NCI-H146 treated with DMSO at 0.1 percent for 48 hours (cell line): ENCODE measurements around the gene TMEM269.

Experiments used
- DNase-seq: peaks from one replicate; lab custom pipeline; 2025; ENCODE audit not compliant: unreplicated experiment; lab: John Stamatoyannopoulos, UW

Gene TMEM269, protein sequence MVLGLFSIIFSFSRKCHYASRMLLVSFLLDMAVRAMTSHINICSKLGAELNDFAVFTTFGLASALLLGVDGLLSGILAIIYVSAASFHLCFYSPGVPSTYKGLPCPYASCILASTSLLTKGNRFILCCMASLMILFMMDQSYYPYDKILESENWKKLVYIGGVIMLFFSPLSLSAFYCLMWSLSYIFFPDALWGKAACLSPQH

DNA sequence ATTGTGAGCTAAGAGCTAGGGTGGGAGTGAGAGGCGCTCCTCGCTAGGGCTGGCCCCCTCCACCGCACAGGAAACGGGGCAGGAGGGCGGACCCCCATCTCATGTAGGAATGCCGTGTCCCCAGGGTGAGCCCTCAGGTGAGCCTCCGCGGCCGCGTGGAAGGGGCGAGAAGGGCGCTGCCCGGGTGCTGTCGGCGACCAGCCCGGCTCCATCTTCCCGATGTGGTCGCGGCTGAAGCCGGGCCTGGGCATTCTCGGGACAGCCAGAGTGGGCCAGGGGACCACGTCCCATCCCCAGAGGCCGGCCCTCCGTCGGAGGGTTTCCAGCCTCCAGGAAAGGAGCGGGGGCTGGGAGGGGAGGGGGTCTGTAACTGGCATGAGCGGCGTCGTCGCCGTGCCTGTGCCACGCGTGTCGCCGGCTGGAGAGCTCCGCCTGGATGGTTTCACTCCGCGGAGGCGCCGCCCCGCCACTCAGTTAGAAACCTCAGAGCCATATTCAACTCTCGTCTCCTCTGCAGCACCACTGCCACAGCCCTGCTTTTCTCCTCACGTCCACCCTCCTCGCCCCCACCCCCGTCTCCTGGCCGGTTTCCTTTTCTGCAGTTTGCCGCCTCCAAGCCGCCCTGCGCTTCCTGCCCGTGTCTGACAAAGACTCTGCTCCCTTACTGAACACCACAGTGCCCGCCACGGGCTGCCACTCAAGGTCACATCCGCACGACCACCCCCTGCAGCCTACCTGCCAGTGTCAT, at the start of gene TMEM269:
TSS of gene TMEM269 (plus strand) at position 46 of the 748 bp plus-strand sequence. CDS start 4,903 bp downstream, outside the sequence.
- no peak for DNase-seq

DNA sequence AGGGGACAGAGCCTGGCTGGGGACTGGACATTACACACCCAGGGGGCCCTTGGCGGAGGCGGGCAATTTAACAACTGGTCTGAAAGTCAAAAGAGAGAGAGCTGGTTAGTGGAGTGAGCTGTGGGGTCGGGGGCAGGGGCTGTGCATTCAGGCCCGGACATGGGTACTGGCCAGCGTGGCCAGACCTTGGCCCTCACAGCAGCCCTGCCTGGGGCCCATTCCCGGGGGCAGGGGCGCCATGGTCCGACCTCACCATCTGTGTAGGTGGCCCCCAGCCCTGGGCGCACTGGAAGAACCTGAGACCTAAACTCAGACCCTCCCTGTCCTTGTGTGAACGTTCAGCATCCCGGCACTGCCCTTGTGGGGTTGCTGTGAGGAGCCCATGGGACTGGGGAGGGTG, 49.7 kb upstream of the TMEM269 start:
- no peak for DNase-seq

DNA sequence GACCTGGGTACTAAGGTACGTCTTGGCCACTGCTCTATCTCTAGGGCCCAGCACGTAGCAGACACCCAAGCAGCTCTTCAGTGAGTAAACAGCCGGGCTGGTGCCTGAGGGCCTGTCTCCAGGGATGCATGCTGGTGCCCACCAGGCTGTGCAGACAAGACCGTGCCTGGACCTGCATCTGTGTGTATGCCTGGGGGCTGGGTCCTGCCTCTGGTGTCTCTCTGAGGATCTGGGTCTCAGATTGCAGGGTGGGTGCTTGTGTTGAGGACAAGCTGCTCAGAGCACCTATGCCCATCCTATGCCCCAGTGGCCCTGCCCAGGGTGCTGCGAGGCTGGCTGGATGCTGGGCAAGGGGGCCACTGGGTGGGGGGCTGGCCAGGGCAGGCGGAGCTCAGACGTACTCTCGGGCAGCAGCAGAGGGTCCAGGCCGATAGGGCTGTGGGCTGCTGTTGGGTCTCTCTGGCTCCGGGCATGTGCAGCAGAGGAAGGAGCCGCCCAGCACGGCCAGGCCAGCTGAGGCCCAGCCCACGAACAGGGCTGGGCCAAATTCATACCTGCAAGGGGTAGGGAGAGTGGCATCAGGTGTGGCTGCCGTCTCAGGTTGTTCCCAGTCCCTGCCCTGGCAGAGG, 49.2 kb upstream of the TMEM269 start:
- no peak for DNase-seq

DNA sequence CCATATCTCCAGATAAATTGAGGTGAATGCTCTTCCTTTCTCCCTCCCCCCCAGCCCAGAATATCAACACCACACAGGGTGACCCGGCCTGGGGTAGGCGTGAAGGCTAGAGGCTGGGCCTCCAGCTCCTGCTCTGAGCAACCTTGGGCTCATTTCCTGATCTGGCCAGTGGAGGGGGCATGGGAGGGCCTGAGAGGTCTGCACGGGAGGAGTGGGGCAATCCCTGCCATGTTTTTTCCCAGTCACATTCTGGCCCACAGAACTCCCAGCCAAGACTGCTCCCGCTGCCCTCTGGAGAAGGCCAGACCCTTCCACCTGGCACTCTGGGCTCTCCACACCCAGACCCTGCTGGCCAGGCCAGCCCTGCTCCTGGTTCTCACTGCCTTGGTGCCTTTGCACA, 48.6 kb upstream of the TMEM269 start:
- no peak for DNase-seq

DNA sequence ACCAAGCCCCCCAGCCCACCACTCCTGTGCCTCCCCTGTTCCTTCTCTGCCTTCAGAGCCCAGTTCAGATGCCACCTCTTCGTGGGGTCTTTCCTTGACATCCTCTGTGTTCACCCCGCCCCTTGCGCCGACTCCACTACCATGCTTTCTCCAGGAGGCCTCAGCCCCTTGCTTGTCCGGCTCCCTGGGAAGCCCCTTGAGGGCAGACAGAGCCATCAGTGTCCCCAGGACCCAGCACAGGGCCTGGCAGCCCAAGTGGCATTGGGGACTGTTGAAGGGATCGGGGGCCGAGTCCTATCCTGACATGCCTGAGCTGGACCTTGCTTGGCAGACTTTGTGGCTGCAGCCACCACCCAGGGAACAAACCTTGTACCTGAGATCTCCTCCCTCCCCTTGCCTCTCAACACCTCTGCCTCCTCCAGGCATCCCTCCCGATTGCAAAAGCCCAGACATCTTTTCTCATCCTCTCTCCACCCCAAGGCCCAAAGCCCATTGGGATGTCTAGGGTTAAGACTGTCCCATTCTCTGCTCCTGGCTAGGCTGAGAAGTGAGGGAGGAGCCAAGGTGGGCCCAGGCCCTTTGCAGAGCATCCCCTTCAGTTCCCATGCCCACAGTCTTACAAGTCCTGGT, 48.1 kb upstream of the TMEM269 start:
- DNase-seq: no peak

DNA sequence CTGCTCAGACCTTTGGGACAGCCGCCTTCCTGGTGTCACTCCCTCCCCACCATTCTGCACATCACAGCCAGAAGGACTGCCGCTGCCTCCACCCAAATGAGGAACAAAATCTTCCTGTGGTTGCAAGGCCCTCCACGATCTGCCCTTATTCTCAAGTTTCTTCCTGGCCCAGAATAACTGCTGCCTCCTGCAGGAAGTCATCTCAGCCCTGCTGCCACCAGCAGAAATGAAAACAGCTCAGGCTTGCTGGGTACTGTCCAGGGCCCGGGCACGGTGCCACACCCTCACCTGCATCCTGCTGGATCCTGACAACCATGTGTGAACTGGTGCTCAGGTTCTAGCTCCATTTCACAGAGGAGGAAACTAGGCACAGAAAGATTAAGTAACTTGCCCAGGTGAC, 47.5 kb upstream of the TMEM269 start:
- no peak for DNase-seq

DNA sequence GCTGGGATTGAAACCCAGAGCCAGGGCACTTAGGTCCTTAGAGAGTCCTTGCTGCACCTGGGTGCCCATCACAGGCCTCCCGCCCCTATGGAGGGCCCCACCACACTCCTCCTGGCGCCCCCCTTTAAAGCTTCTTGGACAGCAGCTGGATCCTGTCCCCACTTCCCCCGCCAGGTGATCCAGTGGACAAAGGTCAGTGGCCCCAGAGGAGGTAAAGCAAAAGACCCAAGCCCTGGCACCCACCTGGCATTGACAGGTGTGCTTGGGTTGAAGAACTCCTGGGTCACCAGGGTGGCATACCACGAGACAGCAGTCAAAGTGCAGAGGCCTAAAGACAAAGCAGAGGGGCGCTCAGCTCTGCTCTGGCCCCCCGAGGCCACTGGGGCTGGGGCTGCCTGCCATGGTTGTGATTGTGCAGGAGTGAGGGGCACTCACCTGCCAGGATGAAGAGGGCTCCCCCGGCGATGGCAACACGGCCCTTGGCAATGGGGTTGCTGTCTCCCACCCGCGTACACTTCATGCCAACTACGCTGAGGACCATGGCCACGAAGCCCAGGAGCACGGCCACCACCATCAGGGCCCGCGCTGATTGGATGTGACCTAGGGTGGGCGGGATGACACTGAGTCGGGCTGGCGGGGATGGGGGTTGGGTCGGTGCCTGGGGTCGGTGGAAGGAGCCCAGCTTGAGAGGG, 46.7 kb upstream of the TMEM269 start:
- DNase-seq: no peak

DNA sequence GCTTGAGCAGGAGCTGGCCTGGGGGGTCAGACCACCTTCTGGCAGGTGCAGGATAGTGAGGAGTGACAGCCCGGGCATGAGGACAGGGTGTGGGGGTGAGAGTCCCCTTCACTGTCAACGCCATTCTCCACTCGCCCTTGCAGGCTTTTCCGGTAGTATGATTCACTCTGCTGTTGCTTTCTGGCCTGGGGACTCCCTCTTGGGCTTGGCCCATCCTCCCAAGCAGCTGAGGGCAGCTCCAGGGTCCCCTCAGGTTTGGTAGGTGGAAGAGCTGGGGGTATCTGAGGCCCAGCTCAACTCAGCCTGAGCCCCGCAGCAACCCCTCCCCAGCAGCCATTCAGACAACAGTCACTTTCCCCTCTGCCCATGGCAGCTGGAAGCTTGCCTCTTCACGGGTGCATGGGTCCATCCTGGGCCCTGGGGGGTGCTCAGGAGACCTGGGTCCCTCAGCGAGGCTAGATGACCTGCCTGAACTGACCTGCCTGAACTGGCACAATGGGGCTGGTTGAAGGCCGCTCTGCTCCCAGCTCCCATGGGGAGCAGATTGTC, 46.0 kb upstream of the TMEM269 start:
- DNase-seq: no peak

DNA sequence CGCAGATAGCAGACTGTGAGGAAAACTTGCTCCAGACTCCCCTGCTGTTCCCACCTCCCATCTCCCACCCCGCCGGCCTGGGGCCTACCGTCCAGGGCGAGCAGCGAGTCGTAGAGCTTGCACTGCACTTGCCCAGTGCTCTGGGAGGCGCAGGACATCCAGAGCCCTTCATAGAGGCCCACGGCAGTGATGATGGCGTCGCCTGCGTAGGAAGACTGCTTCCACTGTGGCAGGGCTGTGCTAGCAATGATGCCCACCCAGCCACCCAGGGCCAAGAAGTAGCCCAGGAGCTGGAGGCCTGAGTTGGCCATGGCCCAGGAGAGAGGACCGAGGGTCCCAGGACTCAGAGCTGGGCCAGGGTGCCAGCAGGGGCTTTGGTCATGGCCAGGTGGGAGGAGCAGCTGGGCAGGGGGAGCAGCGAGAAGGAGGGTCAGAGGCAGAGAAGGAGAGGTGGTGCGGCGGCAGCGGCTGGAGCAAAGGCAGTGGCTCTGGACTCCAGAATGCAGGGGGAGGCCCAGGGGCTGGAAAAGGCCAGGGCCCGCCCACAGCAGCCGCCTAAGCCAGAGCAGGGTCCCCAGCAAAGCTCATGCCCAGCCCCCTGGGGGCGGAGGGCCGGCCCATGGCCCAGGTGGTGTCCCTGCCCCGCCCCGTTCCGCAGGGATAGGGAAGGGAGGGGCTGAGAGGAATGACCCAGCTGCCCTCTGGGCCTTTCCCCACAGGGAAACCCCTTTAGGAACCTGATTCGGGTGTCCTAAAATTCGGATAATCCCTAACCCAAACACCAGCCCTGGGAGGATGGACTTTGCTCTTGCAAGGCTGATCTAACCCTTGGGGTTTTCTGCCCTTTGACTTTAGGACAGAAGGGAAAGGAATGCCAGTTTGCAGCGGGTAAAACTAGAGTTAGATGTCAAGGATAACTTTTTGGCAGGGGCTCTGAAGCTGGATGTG, 44.8 kb upstream of the TMEM269 start, which contains the start of gene CLDN19:
TSS of gene CLDN19 (minus strand) at position 484 of the 948 bp plus-strand sequence. CDS start at position 311, 173 bp downstream.
- no peak for DNase-seq

DNA sequence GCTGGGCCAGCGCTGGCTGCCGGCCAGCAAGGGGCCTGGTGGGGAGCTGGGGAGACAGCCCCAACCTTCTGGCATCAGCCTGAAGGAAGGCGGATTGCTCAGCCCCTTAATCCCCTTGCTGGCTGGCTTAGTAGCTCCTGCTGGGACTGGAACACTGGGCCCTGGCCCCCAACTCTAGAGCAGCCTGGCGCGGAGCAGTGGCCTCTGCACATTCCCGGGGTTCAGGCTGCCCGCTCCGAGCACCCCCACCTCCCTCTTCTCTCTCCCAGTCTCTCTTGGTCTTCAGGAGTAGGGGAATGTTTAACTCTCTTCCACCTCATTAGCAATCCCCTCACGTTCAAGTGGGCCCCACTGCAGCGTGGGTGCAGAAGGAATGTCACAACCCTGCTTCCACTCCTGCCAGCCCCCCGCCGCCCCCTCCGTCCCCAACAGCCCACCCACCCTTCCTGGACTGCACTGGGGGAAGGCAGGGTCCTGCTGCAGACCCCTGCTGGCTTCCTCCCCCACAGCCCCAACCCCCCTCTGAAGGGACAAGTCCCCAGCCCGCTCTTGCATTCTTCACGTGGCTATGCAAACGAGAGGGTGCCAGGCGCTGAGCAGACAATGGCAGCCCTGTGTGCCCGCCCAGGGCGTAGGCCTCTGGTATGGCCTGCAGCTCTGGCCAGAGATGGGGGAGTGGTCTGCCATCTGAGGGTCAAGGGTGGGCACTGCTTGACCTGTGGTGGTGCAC, 43.8 kb upstream of the TMEM269 start:
- DNase-seq: no peak

DNA sequence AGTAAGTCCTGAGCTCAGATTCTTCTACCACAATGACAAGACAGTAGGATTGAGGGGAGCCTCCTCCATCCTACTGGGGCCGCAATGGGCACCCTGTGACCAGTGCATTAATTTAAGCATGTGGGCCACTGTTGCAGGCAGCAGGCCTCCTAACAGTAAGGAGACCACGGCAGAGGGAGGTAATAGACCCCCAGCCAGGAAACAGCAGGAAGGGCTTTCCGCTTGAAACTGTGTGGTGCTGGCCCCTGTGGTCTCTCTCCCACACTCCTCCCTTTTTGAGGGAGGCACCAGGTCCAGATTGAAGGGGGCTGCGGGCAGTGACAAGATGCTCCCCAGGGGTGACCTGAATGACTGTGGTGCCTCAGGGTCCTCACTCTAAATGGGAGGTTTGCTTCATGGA, 43.1 kb upstream of the TMEM269 start:
- DNase-seq: no peak

DNA sequence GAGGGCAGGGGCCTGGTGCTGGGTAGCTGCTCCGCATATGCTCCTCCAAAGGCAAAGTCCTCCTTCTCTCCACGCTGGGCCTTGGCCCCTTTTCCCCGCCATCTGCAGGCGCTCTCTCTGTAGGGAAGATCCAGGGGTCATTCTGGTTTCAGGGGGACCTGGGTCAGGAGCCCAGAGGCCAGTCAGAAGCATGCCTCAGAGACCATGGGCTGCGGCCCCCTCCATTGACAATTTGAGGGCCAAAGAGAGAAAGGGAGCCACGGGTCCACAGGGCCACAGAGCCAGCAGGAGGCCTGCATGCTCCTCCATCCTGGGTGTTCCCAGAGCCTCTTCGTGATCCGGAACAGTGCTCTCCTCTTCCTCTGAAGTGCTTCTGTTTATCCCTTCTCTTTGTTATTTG, 42.6 kb upstream of the TMEM269 start:
- DNase-seq: no peak

DNA sequence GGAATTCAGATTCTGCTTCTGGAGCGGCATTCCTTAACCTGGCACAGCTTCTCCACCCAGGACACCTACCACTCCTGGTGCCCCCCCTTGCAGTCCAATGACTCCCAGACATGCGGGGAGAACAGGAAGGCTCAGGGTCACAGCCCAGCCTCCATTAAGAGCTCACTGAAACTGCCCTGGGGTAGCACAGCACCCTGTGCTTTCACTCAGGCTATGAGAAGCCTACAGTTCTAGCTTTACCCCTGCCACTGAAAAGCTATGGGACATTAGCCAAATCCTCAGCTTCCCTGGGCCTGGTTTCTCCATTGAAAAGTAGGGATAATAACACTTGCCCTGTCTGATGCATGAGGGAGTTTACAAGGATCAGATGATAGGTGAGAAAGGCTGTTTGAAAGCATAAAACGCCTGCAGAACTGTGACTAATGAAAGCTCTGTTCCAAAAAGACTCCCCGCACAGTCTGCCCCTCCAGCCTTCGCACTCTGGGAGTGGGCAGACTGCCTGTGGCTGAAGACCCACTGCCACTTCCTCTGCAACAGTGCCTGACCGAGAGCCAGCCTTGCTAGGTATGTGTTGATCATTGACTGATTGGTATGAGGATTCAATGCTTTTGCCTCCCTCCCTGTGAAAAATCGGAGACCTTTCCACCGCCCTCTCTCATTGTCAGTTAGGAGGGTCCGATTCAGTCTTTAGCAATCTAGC, 42.0 kb upstream of the TMEM269 start:
- no peak for DNase-seq

DNA sequence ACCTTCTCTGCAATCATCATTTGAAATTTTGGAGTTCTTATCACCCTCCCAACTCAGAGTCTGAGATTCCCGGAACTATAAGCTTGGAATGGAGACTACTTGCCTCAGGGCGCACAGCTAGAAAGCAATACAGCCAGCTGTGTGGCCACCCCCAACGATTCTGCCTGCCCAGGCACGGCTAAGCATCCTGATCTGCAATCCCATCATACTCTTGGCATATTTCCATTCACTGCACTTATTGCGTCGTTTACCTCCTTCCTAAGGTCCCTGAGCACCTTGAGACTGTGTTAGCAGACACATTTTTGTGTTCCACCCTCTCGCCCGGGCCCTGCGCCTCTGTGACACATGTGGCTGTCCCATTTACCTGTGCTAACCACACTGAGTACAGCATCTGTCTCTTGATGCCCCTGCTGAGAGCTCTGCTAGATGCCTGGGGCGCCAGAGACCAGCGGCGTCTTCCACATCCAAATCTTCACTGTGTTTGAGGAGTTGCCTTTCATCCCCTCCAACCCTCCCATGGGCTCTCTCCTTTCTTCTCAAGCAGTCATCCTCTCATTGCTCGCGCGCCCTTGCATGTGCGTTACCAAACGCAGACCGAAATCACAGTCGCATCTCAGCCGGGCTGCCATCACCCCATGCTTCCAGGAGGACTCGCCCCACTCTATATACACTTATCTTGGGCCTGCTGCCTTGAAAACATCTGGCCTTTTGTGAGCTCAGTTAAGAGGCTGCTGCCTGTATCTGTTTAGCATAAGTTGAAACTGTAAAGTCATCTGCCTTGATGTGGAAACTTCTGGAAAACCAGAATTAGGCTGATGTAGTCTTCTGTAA, 41.3 kb upstream of the TMEM269 start:
- no peak for DNase-seq

DNA sequence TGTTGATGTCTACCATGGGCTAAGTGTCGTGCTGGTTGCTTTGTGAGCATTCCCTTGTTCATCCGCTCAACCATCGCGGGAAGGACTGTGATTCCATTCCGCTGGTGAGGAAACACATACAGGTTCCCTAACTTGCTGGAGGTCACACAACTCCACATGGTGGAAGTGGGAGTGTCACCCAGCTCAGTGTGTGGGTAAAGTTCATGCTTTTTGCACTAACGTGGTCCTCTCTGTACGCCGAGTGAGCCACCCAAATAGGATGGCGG, 40.7 kb upstream of the TMEM269 start:
- DNase-seq: no peak

DNA sequence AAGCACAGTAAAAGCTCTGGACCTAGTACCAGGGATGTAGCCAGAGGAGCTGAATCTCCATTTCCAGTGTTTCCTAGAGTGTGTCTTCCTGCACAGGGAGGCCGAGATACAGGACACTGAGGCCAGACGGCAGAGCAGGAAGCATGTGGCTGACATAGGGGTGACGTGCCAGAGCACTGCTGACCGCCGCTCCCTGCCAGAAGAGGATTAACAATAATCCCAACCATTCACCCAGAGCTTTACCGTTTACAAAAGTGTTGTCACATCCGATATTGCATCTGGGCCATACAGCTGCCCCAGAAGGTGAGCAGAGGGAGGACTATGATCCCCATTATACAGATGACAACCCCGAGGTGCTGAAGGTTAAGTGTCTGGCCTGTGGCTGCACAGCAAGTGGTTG, 38.9 kb upstream of the TMEM269 start:
- no peak for DNase-seq

DNA sequence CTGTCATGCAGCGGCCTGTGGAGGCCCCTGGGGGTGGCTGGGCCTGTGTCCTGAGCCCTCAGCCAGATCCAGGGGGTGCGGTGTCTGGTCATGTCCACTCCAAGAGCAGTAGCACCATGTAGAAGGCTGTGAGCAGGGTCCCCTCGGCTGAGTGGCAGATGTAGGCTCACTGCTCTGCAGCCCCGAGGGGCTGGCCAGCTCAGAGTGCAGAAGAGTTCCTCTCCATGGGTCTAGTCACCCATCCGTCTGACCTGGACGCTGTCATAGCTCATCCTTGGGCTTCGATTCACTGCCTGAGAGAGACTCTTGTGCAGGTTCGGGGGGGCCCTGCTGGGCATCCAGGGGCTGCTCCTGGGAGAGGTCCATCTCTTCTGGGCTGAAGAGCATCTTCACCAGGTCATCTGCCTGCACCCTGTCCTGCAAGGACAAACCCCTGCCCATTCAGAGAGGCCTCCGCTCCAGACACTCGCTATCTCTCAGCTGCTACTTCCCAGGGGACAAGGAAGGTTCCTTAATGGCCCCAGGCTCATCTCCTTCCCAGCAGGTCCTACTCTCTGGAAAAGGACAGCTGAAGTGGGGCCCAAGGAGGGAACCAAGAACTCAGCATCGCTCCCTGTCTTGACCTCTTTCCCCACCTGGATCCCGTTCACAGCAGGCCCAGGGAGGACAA, 38.2 kb upstream of the TMEM269 start:
- no peak for DNase-seq
